ENCODE results near the gene HIF3A. TPM values are rescaled to one million over a fixed set of nuclear protein-coding genes. Genes with fewer than 3 reads are reported as not detected.
A peak's percentile ranks its signal among the peaks of the same experiment; 100 is the strongest.

The HIF3A gene
- total RNA-seq, 1 donor from 2014 or later = not detected

- no peak for DNase-seq (ENCODE audit: low read depth)
These were observed 84.5 kb downstream of the HIF3A start for GRCh38 chr19:46381346-46381745.

- no peak for DNase-seq (ENCODE audit: low read depth)
These were observed 85.0 kb downstream of the HIF3A start for GRCh38 chr19:46381756-46382345.

- no peak for DNase-seq (ENCODE audit: low read depth)
These were observed 86.5 kb downstream of the HIF3A start for GRCh38 chr19:46383171-46383815.

GRCh38 chr19:46383846-46384245, 87.0 kb downstream of the HIF3A start:
- DNase-seq (ENCODE audit: low read depth) = no peak

- DNase-seq (ENCODE audit: low read depth) = no peak
These were observed 87.6 kb downstream of the HIF3A start for GRCh38 chr19:46384396-46384795.

GRCh38 chr19:46385636-46386035, 88.8 kb downstream of the HIF3A start:
- no peak for DNase-seq (ENCODE audit: low read depth)

- DNase-seq (ENCODE audit: low read depth) = no peak
These were observed 89.3 kb downstream of the HIF3A start for GRCh38 chr19:46386151-46386550.

- DNase-seq (ENCODE audit: low read depth) = no peak
These were observed 90.3 kb downstream of the HIF3A start for GRCh38 chr19:46386996-46387712.

GRCh38 chr19:46387713-46388130, 90.9 kb downstream of the HIF3A start:
- no peak for DNase-seq (ENCODE audit: low read depth)

GRCh38 chr19:46388311-46389095, 91.7 kb downstream of the HIF3A start:
- no peak for DNase-seq (ENCODE audit: low read depth)

GRCh38 chr19:46390121-46390858, 93.4 kb downstream of the HIF3A start:
- DNase-seq (ENCODE audit: low read depth) = no peak

GRCh38 chr19:46390866-46391265, 94.0 kb downstream of the HIF3A start:
- no peak for DNase-seq (ENCODE audit: low read depth)

- no peak for DNase-seq (ENCODE audit: low read depth)
These were observed 94.7 kb downstream of the HIF3A start for GRCh38 chr19:46391296-46392251.

- peak; percentile 89 for DNase-seq (ENCODE audit: low read depth)
These were observed 95.5 kb downstream of the HIF3A start for GRCh38 chr19:46392252-46392801.

GRCh38 chr19:46392837-46393236, 96.0 kb downstream of the HIF3A start:
- DNase-seq (ENCODE audit: low read depth) = no peak
